SU-DHL-6 (cell line): Measurements from ENCODE around the gene RANBP1.

Source experiments
- H2AFZ ChIP-seq: fragments of 200-600 bp; sonication (generic); 2 replicates; pipeline ENCODE4 v1.6.1; 2014; ENCODE audit warnings: low read depth, mild to moderate bottlenecking, moderate library complexity, mixed read lengths, antibody characterized with exemption, low read length; ENCODE audit not compliant: severe bottlenecking
- H3F3A ChIP-seq: fragments of 200-600 bp; shearing (Covaris generic); 2 replicates; pipeline ENCODE4 v1.6.0; 2016; ENCODE audit warnings: antibody characterized with exemption, mild to moderate bottlenecking; ENCODE audit not compliant: insufficient read depth
- H3K27ac ChIP-seq: fragments of 200-600 bp; sonication (generic); 2 replicates; pipeline ENCODE4 v1.5.1; 2016; ENCODE audit warnings: low read depth, mild to moderate bottlenecking, low read length, moderate library complexity, mixed read lengths
- H3K27me3 ChIP-seq: fragments of 200-600 bp; sonication (generic), shearing (Covaris generic); 2 replicates; pipeline ENCODE4 v1.6.0; 2014; ENCODE audit warnings: mild to moderate bottlenecking, low read length
- H3K36me3 ChIP-seq: fragments of 200-600 bp; sonication (generic); 2 replicates; pipeline ENCODE4 v1.6.1; 2014; ENCODE audit warnings: mild to moderate bottlenecking, low read length, mixed read lengths
- H3K4me2 ChIP-seq: fragments of 300-600, 200-600 bp; shearing (Covaris generic), sonication (generic); 2 replicates; pipeline ENCODE4 v1.6.0; 2014; ENCODE audit warnings: low read length, low read depth, mild to moderate bottlenecking; ENCODE audit not compliant: poor library complexity, severe bottlenecking
- H3K4me3 ChIP-seq: fragments of 200-600 bp; sonication (generic); 2 replicates; pipeline ENCODE4 v1.5.1; 2014; ENCODE audit warnings: antibody characterized with exemption, low read length, mild to moderate bottlenecking, mixed read lengths; ENCODE audit not compliant: insufficient read depth, poor library complexity, severe bottlenecking
- H3K79me2 ChIP-seq: fragments of 200-600 bp; sonication (generic); 2 replicates; pipeline ENCODE4 v1.6.1; 2014; ENCODE audit warnings: mild to moderate bottlenecking, low read length, moderate library complexity; ENCODE audit not compliant: insufficient read depth
- H3K9ac ChIP-seq: fragments of 200-600 bp; sonication (generic); 2 replicates; pipeline ENCODE4 v1.7.0; 2014; ENCODE audit warnings: mild to moderate bottlenecking, low read length
- H3K9me2 ChIP-seq: fragments of 200-600 bp; sonication (generic); replicated peaks from 2 replicates; pipeline ENCODE4 v1.6.1; 2014; ENCODE audit warnings: low read length; ENCODE audit not compliant: insufficient read depth
- H3K9me3 ChIP-seq: fragments of 200-600 bp; sonication (generic); 2 replicates; pipeline ENCODE4 v1.6.1; 2014; ENCODE audit warnings: low read length, mixed read lengths; ENCODE audit not compliant: insufficient read depth
- H4K20me1 ChIP-seq: fragments of 200-600 bp; sonication (generic); 2 replicates; pipeline ENCODE4 v1.6.1; 2014; ENCODE audit warnings: low read depth, mild to moderate bottlenecking, antibody characterized with exemption, low read length, moderate library complexity, mixed read lengths
- EZH2phosphoT487 ChIP-seq: fragments of 200-600 bp; sonication (generic), shearing (Covaris generic); conservative IDR thresholded peaks from 2 replicates; pipeline ENCODE4 v1.6.1; 2018; ENCODE audit warnings: mild to moderate bottlenecking, antibody characterized with exemption, low read length, moderate library complexity, mixed read lengths
- TF ChIP-seq, protein P1 (sequence below): fragments of 200-600 bp; sonication (generic); IDR thresholded peaks from one replicate; pipeline ENCODE4 v1.5.1; 2017; ENCODE audit warnings: antibody characterized with exemption, mild to moderate bottlenecking, low read length, moderate library complexity; ENCODE audit not compliant: insufficient read depth, poor library complexity, severe bottlenecking

RANBP1 gene

DNA sequence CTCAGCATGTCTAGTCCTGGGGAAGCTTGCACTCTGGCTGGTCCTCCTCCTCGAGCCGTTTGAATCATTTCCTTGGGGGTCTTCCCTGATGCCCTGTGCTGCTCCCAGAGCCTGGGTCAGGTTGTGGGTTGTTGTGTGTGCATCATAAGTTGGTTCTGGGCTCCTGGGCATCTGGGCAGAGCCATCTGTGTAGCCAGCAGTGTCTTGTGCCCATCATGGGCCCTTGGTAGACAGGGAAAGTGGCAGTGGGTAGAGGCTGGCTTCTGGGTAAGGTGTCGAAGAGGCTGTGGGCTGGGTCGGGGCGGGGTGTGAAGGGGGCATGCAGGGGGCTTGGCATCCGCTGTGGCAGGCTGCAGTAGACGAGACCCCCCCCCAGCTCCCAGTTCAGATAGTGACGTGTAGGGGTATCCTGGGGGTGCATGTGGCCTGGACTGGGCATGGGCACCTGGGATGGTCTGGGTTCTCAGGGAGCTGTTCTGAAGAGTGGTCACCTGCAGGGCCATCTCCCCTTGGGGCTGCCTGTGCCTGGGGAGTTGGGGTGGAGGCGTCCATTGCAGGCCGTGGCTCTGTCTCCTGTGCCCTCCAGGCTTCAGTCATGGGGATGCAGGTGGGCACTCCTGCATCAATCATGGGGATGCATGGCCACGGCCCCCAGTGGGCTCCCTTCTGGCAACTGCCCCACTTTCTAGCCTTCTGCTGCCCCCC is 8.3 kb downstream of the RANBP1 start:
- no peak overlapping the region for H3K4me3 ChIP-seq
- H3K27me3 ChIP-seq, result no peaks in the 10 kb centered on the region
- H3K4me2 ChIP-seq, result no peak overlapping the region
- TF ChIP-seq, protein P1, sequence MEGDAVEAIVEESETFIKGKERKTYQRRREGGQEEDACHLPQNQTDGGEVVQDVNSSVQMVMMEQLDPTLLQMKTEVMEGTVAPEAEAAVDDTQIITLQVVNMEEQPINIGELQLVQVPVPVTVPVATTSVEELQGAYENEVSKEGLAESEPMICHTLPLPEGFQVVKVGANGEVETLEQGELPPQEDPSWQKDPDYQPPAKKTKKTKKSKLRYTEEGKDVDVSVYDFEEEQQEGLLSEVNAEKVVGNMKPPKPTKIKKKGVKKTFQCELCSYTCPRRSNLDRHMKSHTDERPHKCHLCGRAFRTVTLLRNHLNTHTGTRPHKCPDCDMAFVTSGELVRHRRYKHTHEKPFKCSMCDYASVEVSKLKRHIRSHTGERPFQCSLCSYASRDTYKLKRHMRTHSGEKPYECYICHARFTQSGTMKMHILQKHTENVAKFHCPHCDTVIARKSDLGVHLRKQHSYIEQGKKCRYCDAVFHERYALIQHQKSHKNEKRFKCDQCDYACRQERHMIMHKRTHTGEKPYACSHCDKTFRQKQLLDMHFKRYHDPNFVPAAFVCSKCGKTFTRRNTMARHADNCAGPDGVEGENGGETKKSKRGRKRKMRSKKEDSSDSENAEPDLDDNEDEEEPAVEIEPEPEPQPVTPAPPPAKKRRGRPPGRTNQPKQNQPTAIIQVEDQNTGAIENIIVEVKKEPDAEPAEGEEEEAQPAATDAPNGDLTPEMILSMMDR, result no peak
- no peak for TF ChIP-seq EZH2phosphoT487
- H3K79me2 ChIP-seq, result peaks cover 29% of the 10 kb centered on the region
- H3K27ac ChIP-seq, result no peak overlapping the region
- H3K36me3 ChIP-seq, result peaks cover 4% of the 10 kb centered on the region; the same call in 1 of the 2 replicates
- no peak overlapping the region for H2AFZ ChIP-seq
- H3K9me2 ChIP-seq, result no peaks in the 10 kb centered on the region
- no peaks in the 10 kb centered on the region for H4K20me1 ChIP-seq
- no peak overlapping the region for H3K9ac ChIP-seq
- no peaks in the 10 kb centered on the region for H3K9me3 ChIP-seq
- no peaks in the 10 kb centered on the region for H3F3A ChIP-seq

DNA sequence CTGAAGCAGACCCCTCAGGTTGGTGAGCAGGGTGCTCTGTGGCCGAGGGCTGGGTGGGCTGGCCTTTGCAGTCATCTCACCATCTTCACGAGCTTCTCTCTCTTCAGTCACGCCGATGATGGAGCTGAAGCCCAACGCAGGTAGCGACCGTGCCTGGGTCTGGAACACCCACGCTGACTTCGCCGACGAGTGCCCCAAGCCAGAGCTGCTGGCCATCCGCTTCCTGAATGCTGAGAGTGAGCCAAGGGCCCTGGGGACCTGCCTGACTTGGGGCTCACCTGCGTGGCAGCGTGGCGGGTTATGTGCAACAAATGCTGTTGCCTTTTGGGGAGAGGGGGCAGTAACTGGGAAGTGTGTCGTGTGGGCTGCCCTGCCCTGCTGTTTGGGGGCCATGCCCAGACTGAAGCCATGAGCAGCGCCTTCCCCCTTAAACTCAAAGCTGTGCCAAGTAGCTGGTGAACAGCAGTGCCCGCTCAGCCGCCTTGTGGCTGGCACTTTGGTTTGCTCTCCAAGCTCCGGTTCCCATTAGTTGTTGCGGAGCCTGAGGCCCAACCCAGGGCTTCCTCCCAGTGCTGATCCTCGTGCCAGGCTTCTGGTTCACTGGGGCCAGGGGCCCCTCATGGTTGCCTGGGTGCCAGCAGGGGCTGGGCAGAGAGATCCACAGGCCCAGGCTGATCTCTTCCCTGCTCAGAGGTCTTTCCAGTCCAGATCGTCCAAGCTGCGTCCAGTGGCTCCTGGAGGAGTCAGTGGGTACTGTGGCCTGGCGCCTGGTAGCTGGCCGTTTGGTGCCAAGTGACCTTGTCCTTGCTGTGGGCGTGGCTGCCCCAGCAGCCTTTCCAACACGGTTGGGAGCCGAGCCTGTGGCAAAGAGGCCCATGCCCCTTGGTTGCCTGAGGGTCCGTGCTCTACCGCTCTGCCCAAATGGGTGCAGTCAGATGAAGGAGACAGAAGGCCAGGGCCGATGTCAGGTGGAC is 9.6 kb downstream of the RANBP1 start:
- Histone ChIP-seq H3K36me3 (no peaks in the 10 kb centered on the region), H3K9me3 (no peaks in the 10 kb centered on the region), H3F3A (no peaks in the 10 kb centered on the region), H3K4me2 (no peak overlapping the region), H2AFZ (no peak overlapping the region), H3K27me3 (no peaks in the 10 kb centered on the region), H3K4me3 (no peak overlapping the region), H3K9ac (no peak overlapping the region), H4K20me1 (no peaks in the 10 kb centered on the region), H3K9me2 (no peaks in the 10 kb centered on the region), H3K27ac (no peak overlapping the region), H3K79me2 (peaks cover 17% of the 10 kb centered on the region)
- TF ChIP-seq, protein P1, result no peak
- TF ChIP-seq EZH2phosphoT487, result no peak

DNA sequence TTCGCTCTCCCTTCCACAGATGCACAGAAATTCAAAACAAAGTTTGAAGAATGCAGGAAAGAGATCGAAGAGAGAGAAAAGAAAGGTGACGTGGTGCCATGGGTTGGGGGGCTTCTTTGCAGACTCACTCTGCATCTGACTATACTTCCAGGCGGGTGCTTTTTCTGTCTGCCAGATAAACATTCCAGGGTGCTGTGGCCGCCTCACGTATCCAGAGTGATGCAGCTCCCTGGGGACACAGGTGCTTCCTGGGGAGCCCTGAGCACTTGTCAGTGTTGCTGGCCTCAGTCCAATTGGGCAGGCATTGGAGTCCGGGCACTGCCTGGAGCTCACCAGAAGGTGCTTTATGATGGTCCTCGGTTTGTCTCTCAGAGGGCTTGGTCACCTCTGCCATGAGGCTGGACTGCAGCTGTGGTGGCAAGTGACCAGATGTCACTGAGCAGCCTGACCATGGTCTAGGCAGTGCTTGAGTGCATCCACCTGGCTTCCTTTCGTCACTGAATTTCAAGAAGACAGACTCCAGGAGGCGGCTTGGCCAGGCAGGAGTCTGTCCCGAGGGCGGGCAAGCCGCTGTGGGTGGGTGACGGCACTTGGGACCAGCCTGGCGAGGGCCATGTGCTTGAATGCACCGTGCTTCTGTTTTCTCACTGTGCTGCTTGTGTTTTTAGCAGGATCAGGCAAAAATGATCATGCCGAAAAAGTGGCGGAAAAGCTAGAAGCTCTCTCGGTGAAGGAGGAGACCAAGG is 10.6 kb downstream of the RANBP1 start:
- no peak overlapping the region for H2AFZ ChIP-seq
- H3K27ac ChIP-seq, result no peak overlapping the region
- no peaks in the 10 kb centered on the region for H3K9me2 ChIP-seq
- H4K20me1 ChIP-seq, result no peaks in the 10 kb centered on the region
- H3K4me2 ChIP-seq, result no peak overlapping the region
- TF ChIP-seq EZH2phosphoT487, result no peak
- TF ChIP-seq, protein P1, result no peak
- H3K4me3 ChIP-seq, result no peak overlapping the region
- H3F3A ChIP-seq, result no peaks in the 10 kb centered on the region
- H3K9ac ChIP-seq, result no peak overlapping the region
- H3K27me3 ChIP-seq, result no peaks in the 10 kb centered on the region
- peaks cover 9% of the 10 kb centered on the region; the same call in 1 of the 2 replicates for H3K79me2 ChIP-seq
- H3K36me3 ChIP-seq, result no peaks in the 10 kb centered on the region
- H3K9me3 ChIP-seq, result no peaks in the 10 kb centered on the region
